ENCODE measurements around the gene SLC7A5.

- TF ChIP-seq MAFK (IDR thresholded peaks at IDR 0.05; ENCODE audit: low read depth, low read length): no peak
- no peak for TF ChIP-seq CEBPB (IDR thresholded peaks at IDR 0.05; ENCODE audit: low read depth, low read length)
These were observed 24.5 kb downstream of the SLC7A5 start for GRCh38 chr16:87844809-87845208.
